Endothelial cell of umbilical vein (primary cell): ENCODE measurements around the gene COL4A2. TPM values are rescaled to one million over a fixed set of nuclear protein-coding genes. Genes with fewer than 3 reads are reported as not detected.

Experiments used
- BruUV-seq: library from RNA; stranded (reverse); fragments of 400-500 nt; replicated peaks from 2 replicates; lab custom pipeline; 2021; lab: Mats Ljungman, UMichigan
- CTCF ChIA-PET: fragments of 300-600, 350-600 bp; sonication (Branson Sonifier 250); formaldehyde crosslinking; loops from one replicate; lab custom pipeline; 2021; ENCODE audit warnings: antibody characterized with exemption, inconsistent platforms; lab: Charles Lee
- POLR2A ChIA-PET: fragments of 300-600, 350-600 bp; sonication (Branson Sonifier 250); formaldehyde crosslinking; loops from one replicate; lab custom pipeline; 2021; ENCODE audit warnings: antibody characterized with exemption, inconsistent platforms; lab: Charles Lee
- DNase-seq: peaks from one replicate; pipeline ENCODE4 v3.0.0-alpha.2; 2011; ENCODE audit warnings: low read depth, low spot score
- FAIRE-seq: peaks from 2 replicates; lab custom pipeline; 2011; peaks lifted over from hg19 to GRCh38; lab: Jason Lieb, UNC
- H2AFZ ChIP-seq: 2 replicates; pipeline ENCODE4 v1.6.0; 2012; ENCODE audit warnings: low read depth, low read length, control low read depth, inconsistent platforms
- H3K27ac ChIP-seq: 2 replicates; pipeline ENCODE4 v1.5.1; 2011; ENCODE audit warnings: low read depth, mild to moderate bottlenecking, control low read depth, low read length, moderate library complexity; ENCODE audit not compliant: insufficient read depth
- H3K27me3 ChIP-seq, 2 experiments: 2 replicates each; pipeline versions ENCODE4 v1.6.0 to v1.6.1; 2011; ENCODE audit warnings: low read length in 2 of 2, mixed read lengths in 1 of 2; ENCODE audit not compliant: control insufficient read depth in 2 of 2, insufficient read depth in 2 of 2
- H3K36me3 ChIP-seq, 2 experiments: 2 replicates in 1 of 2; 3 replicates in 1 of 2; pipeline ENCODE4 v1.5.1; 2011; ENCODE audit warnings: low read length in 2 of 2, mild to moderate bottlenecking in 1 of 2, moderate library complexity in 1 of 2; ENCODE audit not compliant: control insufficient read depth in 2 of 2, insufficient read depth in 2 of 2; ENCODE audit errors: extremely low read depth in 1 of 2
- H3K4me1 ChIP-seq: 3 replicates; pipeline ENCODE4 v1.5.1; 2011; ENCODE audit warnings: mild to moderate bottlenecking, low read length; ENCODE audit not compliant: control insufficient read depth, insufficient read depth; ENCODE audit errors: extremely low read depth
- H3K4me2 ChIP-seq: 2 replicates; pipeline ENCODE4 v1.6.1; 2011; ENCODE audit warnings: low read length, control low read depth, mixed read lengths; ENCODE audit not compliant: insufficient read depth
- H3K4me3 ChIP-seq, 3 experiments: fragments of 200-600 bp in 1 of 3; sonication (generic), shearing (Covaris generic) in 1 of 3; replicated peaks in 1 of 3; 2 replicates each; pipeline ENCODE4 v1.5.1; 2011 to 2016; ENCODE audit warnings: control low read depth in 3 of 3, low read length in 3 of 3, mild to moderate bottlenecking in 2 of 3, inconsistent platforms in 1 of 3, low read depth in 1 of 3, moderate library complexity in 1 of 3; ENCODE audit not compliant: insufficient read depth in 1 of 3
- H3K79me2 ChIP-seq: 2 replicates; pipeline ENCODE4 v1.6.0; 2012; ENCODE audit warnings: low read length, inconsistent platforms; ENCODE audit not compliant: control insufficient read depth, insufficient read depth
- H3K9ac ChIP-seq: replicated peaks from 2 replicates; pipeline ENCODE3; 2011; ENCODE audit warnings: low read length, control low read depth; ENCODE audit not compliant: insufficient read depth; ENCODE audit errors: extremely low read depth
- H3K9me1 ChIP-seq: replicated peaks from 3 replicates; pipeline ENCODE4 v1.6.0; 2011; ENCODE audit warnings: mild to moderate bottlenecking, low read length; ENCODE audit not compliant: control insufficient read depth, insufficient read depth; ENCODE audit errors: extremely low read depth
- H3K9me3 ChIP-seq: replicated peaks from 2 replicates; pipeline ENCODE4 v1.5.1; 2012; ENCODE audit warnings: low read length, inconsistent platforms; ENCODE audit not compliant: control insufficient read depth, insufficient read depth
- H4K20me1 ChIP-seq: replicated peaks from 2 replicates; pipeline ENCODE3; 2011; ENCODE audit warnings: mild to moderate bottlenecking, low read length; ENCODE audit not compliant: control insufficient read depth, insufficient read depth; ENCODE audit errors: extremely low read depth
- EZH2 ChIP-seq: IDR thresholded peaks from 2 replicates; pipeline ENCODE4 v1.6.1; 2012; ENCODE audit warnings: borderline replicate concordance, low read depth, mild to moderate bottlenecking, moderate library complexity, low read length, inconsistent platforms; ENCODE audit not compliant: severe bottlenecking
- FOS ChIP-seq: IDR thresholded peaks from 2 replicates; pipeline ENCODE4 v1.6.1; 2011; ENCODE audit warnings: mild to moderate bottlenecking, low read length, moderate library complexity, borderline replicate concordance; ENCODE audit not compliant: insufficient read depth
- GATA2 ChIP-seq: IDR thresholded peaks from 2 replicates; pipeline ENCODE4 v1.7.0; 2011; ENCODE audit warnings: low read depth, mild to moderate bottlenecking, moderate library complexity, mixed read lengths, low read length; ENCODE audit not compliant: insufficient read length, insufficient read depth
- JUN ChIP-seq: IDR thresholded peaks from 2 replicates; pipeline ENCODE4 v1.6.1; 2011; ENCODE audit warnings: borderline replicate concordance, low read depth; ENCODE audit not compliant: insufficient read length, insufficient read depth
- MYC ChIP-seq: IDR thresholded peaks from one replicate; pipeline ENCODE4 v1.6.1; 2011; ENCODE audit warnings: mild to moderate bottlenecking, low read depth, low read length
- POLR2A ChIP-seq: IDR thresholded peaks from 2 replicates; pipeline ENCODE4 v1.6.1; 2012; ENCODE audit warnings: low read depth, mild to moderate bottlenecking, control low read depth, low read length
- POLR2AphosphoS5 ChIP-seq: IDR thresholded peaks from 2 replicates; pipeline ENCODE4 v1.6.1; 2012; ENCODE audit warnings: low read depth, mild to moderate bottlenecking, control low read depth, low read length, moderate library complexity; ENCODE audit not compliant: insufficient read depth
- dilution Hi-C: fragments of 300-500 bp; cut with MboI; formaldehyde crosslinking; loops from one replicate; pipeline ENCODE4 v1.15.0; 2019; ENCODE audit warnings: low sequenced_read_pairs; ENCODE audit not compliant: extremely low pct_ligation_motif_present
- intact Hi-C: fragments of 100-400 bp; cut with micrococcal nuclease; formaldehyde crosslinking; loops from one replicate; pipeline ENCODE4 v1.10.0; 2022
- polyA plus RNA-seq, 4 experiments: library from polyadenylated mRNA; depleted of rRNA in 3 of 4; stranded (reverse) in 3 of 4; unstranded in 1 of 4; fragments of >200 nt; gene quantifications; 2 replicates each; pipeline versions ENCODE4 v1.2.1 to v1.2.3, GENCODE V29; 2011 to 2012; ENCODE audit warnings: missing spikeins in 1 of 4
- total RNA-seq: library from RNA; stranded (reverse); gene quantifications from 2 replicates; pipeline ENCODE4 v1.2.3, GENCODE V29; 2021
- TF ChIP-seq, protein P1 (sequence below), 2 donors: IDR thresholded peaks; 1 replicate in 1 of 2; 2 replicates in 1 of 2; pipeline ENCODE4 v1.5.1; 2011; ENCODE audit warnings: low read length in 2 of 2, mild to moderate bottlenecking in 2 of 2, moderate library complexity in 2 of 2, control low read depth in 1 of 2, inconsistent platforms in 1 of 2, low read depth in 1 of 2; ENCODE audit not compliant: insufficient read depth in 1 of 2; ENCODE audit errors: extremely low read depth in 1 of 2
- TF ChIP-seq, protein P2 (sequence below): IDR thresholded peaks from 2 replicates; pipeline ENCODE4 v1.6.1; 2011; ENCODE audit not compliant: insufficient read depth, insufficient read length

COL4A2 gene
- total and polyA plus RNA-seq, 2 donors (not counting 3 experiments of a cell fraction or from before 2014, with no cell fraction given), result 792 to 940 TPM

DNA sequence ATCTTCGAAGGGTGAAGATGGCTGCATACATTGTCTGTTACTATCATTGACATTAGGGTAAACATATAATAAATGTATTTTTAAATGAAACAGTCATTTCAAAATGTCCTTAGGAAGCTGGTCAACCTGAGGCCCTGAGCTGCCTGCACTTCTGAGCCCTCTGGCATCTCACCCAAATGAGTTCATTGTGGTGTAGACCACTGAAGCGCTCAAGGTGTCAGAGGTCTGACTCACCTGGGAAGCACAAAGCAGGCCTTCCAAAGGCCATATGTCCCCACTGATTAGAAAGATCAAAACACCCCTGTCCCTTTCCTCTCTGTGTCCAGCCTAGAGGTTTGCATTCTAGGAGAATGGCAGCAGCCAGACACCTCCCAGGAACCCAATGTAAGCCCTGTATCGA lies 59.6 kb downstream of the COL4A2 start:
- Histone ChIP-seq H4K20me1 (no peaks in the 10 kb centered on the region), H2AFZ (no peak overlapping the region), H3K79me2 (peaks cover 4% of the 10 kb centered on the region), H3K4me3 (no peak overlapping the region), H3K27ac (no peak overlapping the region), H3K9ac (no peak overlapping the region), H3K9me1 (no peaks in the 10 kb centered on the region), H3K36me3 (peaks cover 4 to 7% of the 10 kb centered on the region in 2 experiments), H3K27me3 (no peaks in the 10 kb centered on the region), H3K9me3 (no peaks in the 10 kb centered on the region), H3K4me2 (no peak overlapping the region), H3K4me1 (peaks cover 22% of the 10 kb centered on the region)
- TF ChIP-seq FOS (no peak), EZH2 (no peak), JUN (no peak), GATA2 (no peak), POLR2A (no peak), MYC (no peak), POLR2AphosphoS5 (no peak)
- TF ChIP-seq, protein P1, sequence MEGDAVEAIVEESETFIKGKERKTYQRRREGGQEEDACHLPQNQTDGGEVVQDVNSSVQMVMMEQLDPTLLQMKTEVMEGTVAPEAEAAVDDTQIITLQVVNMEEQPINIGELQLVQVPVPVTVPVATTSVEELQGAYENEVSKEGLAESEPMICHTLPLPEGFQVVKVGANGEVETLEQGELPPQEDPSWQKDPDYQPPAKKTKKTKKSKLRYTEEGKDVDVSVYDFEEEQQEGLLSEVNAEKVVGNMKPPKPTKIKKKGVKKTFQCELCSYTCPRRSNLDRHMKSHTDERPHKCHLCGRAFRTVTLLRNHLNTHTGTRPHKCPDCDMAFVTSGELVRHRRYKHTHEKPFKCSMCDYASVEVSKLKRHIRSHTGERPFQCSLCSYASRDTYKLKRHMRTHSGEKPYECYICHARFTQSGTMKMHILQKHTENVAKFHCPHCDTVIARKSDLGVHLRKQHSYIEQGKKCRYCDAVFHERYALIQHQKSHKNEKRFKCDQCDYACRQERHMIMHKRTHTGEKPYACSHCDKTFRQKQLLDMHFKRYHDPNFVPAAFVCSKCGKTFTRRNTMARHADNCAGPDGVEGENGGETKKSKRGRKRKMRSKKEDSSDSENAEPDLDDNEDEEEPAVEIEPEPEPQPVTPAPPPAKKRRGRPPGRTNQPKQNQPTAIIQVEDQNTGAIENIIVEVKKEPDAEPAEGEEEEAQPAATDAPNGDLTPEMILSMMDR (IDR thresholded peaks at IDR 0.05; ENCODE audit: extremely low read depth in 1 of 2, insufficient read depth in 1 of 2, low read depth in 1 of 2, low read length in 2 of 2), result no peak
- TF ChIP-seq, protein P2, sequence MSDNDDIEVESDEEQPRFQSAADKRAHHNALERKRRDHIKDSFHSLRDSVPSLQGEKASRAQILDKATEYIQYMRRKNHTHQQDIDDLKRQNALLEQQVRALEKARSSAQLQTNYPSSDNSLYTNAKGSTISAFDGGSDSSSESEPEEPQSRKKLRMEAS, result no peak
- intact Hi-C loops, result no loop called here
- DNase-seq, result no peak
- no TSS peak for BruUV-seq
- ChIA-PET CTCF (no interaction called here), POLR2A (no interaction called here)
- dilution Hi-C loops, result no loop called here
- no peak for FAIRE-seq
